ENCODE data around the gene NCKAP5.

NCKAP5 gene

GRCh38 chr2:132780651-132781050 is 787.6 kb downstream of the NCKAP5 start:
- no peak for DNase-seq (ENCODE audit: low read depth in 2 of 3, low spot score in 1 of 3)

- DNase-seq (ENCODE audit: low read depth in 2 of 3, low spot score in 1 of 3): no peak
Measured at GRCh38 chr2:132779206-132779721, 789.0 kb downstream of the NCKAP5 start.

GRCh38 chr2:132776287-132776686 is 792.0 kb downstream of the NCKAP5 start:
- DNase-seq (ENCODE audit: low read depth in 2 of 3, low spot score in 1 of 3): no peak

GRCh38 chr2:132774189-132774588 is 794.1 kb downstream of the NCKAP5 start:
- DNase-seq (ENCODE audit: low read depth in 2 of 3, low spot score in 1 of 3): no peak

- no peak for DNase-seq (ENCODE audit: low read depth in 2 of 3, low spot score in 1 of 3)
Measured at GRCh38 chr2:132773331-132773730, 794.9 kb downstream of the NCKAP5 start.

- no peak for DNase-seq (ENCODE audit: low read depth in 2 of 3, low spot score in 1 of 3)
Measured at GRCh38 chr2:132772340-132772739, 795.9 kb downstream of the NCKAP5 start.

- DNase-seq (ENCODE audit: low read depth in 2 of 3, low spot score in 1 of 3): no peak
Measured at GRCh38 chr2:132766573-132766972, 801.7 kb downstream of the NCKAP5 start.

GRCh38 chr2:132761437-132761836 is 806.8 kb downstream of the NCKAP5 start:
- DNase-seq (ENCODE audit: low read depth in 2 of 3, low spot score in 1 of 3): no peak

- DNase-seq (ENCODE audit: low read depth in 2 of 3, low spot score in 1 of 3): no peak
Measured at GRCh38 chr2:132760971-132761370, 807.3 kb downstream of the NCKAP5 start.

- DNase-seq (ENCODE audit: low read depth in 2 of 3, low spot score in 1 of 3): no peak
Measured at GRCh38 chr2:132760405-132760804, 807.9 kb downstream of the NCKAP5 start.

GRCh38 chr2:132758995-132759394 is 809.3 kb downstream of the NCKAP5 start:
- DNase-seq (ENCODE audit: low read depth in 2 of 3, low spot score in 1 of 3): no peak

- DNase-seq (ENCODE audit: low read depth in 2 of 3, low spot score in 1 of 3): no peak
Measured at GRCh38 chr2:132757676-132758075, 810.6 kb downstream of the NCKAP5 start.

- DNase-seq (ENCODE audit: low read depth in 2 of 3, low spot score in 1 of 3): no peak
Measured at GRCh38 chr2:132757002-132757589, 811.2 kb downstream of the NCKAP5 start.

GRCh38 chr2:132754867-132755472 is 813.3 kb downstream of the NCKAP5 start:
- no peak for DNase-seq (ENCODE audit: low read depth in 2 of 3, low spot score in 1 of 3)

- no peak for DNase-seq (ENCODE audit: low read depth in 2 of 3, low spot score in 1 of 3)
Measured at GRCh38 chr2:132754392-132754791, 813.9 kb downstream of the NCKAP5 start.

GRCh38 chr2:132752421-132753206 is 815.6 kb downstream of the NCKAP5 start:
- DNase-seq (ENCODE audit: low read depth in 2 of 3, low spot score in 1 of 3): no peak

GRCh38 chr2:132751836-132752235 is 816.4 kb downstream of the NCKAP5 start:
- DNase-seq (ENCODE audit: low read depth in 2 of 3, low spot score in 1 of 3): no peak

GRCh38 chr2:132750606-132751005 is 817.7 kb downstream of the NCKAP5 start:
- no peak for DNase-seq (ENCODE audit: low read depth in 2 of 3, low spot score in 1 of 3)

- no peak for DNase-seq (ENCODE audit: low read depth in 2 of 3, low spot score in 1 of 3)
Measured at GRCh38 chr2:132747046-132747445, 821.2 kb downstream of the NCKAP5 start.

GRCh38 chr2:132741754-132742153 is 826.5 kb downstream of the NCKAP5 start:
- DNase-seq (ENCODE audit: low read depth in 2 of 3, low spot score in 1 of 3): no peak

- DNase-seq (ENCODE audit: low read depth in 2 of 3, low spot score in 1 of 3): no peak
Measured at GRCh38 chr2:132740081-132740720, 828.1 kb downstream of the NCKAP5 start.

- no peak for DNase-seq (ENCODE audit: low read depth in 2 of 3, low spot score in 1 of 3)
Measured at GRCh38 chr2:132738223-132738622, 830.0 kb downstream of the NCKAP5 start.
